GM13976 (cell line): ENCODE results near the gene UCN3.
"Not testable (repeated sequence)": the region's sequence is repeated elsewhere in the genome, so short reads cannot be mapped to it uniquely, and the experiment has no call there.

Experiments used
- DNase-seq: peaks from one replicate; pipeline ENCODE4 v3.0.0; 2012; ENCODE audit warnings: low spot score
- in situ Hi-C: fragments of 300-500 bp; cut with MboI; formaldehyde crosslinking; loops from one replicate; pipeline ENCODE4 v1.12.0; 2022; ENCODE audit warnings: low sequenced_read_pairs, mixed read lengths, inconsistent platforms; ENCODE audit not compliant: unreplicated experiment
- TF ChIP-seq, protein P1 (sequence below): IDR thresholded peaks from 2 replicates; pipeline ENCODE4 v1.5.1; 2012; ENCODE audit warnings: borderline replicate concordance, mild to moderate bottlenecking; ENCODE audit not compliant: insufficient read depth; ENCODE audit errors: extremely low read depth, missing control alignments, control extremely low read depth

Gene UCN3

DNA sequence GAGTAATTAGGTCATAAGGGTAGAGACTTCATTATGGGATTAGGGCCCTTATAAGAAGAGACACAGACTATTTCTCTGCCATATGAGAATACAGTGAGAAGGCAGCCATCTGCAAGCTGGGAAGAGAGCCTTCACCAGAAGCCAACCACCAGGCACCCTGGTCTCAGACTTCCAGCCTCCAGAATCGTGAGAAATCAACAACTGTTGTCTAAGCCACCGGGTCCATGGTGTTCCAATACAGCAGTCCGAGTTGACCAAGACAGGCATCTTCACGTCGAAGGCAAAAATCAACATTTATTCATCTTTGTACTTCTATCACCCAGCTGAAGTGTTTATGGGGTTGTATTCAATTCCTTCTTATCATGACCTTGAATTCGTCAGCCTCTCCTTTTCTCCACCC is 34.6 kb downstream of the UCN3 start:
- TF ChIP-seq, protein P1, sequence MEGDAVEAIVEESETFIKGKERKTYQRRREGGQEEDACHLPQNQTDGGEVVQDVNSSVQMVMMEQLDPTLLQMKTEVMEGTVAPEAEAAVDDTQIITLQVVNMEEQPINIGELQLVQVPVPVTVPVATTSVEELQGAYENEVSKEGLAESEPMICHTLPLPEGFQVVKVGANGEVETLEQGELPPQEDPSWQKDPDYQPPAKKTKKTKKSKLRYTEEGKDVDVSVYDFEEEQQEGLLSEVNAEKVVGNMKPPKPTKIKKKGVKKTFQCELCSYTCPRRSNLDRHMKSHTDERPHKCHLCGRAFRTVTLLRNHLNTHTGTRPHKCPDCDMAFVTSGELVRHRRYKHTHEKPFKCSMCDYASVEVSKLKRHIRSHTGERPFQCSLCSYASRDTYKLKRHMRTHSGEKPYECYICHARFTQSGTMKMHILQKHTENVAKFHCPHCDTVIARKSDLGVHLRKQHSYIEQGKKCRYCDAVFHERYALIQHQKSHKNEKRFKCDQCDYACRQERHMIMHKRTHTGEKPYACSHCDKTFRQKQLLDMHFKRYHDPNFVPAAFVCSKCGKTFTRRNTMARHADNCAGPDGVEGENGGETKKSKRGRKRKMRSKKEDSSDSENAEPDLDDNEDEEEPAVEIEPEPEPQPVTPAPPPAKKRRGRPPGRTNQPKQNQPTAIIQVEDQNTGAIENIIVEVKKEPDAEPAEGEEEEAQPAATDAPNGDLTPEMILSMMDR = no peak
- in situ Hi-C loops = loop anchor here (25.0 kb wide), 1 partner anchor 562 kb away; the partner anchor contains the start of gene AKR1E2
- DNase-seq = no peak

DNA sequence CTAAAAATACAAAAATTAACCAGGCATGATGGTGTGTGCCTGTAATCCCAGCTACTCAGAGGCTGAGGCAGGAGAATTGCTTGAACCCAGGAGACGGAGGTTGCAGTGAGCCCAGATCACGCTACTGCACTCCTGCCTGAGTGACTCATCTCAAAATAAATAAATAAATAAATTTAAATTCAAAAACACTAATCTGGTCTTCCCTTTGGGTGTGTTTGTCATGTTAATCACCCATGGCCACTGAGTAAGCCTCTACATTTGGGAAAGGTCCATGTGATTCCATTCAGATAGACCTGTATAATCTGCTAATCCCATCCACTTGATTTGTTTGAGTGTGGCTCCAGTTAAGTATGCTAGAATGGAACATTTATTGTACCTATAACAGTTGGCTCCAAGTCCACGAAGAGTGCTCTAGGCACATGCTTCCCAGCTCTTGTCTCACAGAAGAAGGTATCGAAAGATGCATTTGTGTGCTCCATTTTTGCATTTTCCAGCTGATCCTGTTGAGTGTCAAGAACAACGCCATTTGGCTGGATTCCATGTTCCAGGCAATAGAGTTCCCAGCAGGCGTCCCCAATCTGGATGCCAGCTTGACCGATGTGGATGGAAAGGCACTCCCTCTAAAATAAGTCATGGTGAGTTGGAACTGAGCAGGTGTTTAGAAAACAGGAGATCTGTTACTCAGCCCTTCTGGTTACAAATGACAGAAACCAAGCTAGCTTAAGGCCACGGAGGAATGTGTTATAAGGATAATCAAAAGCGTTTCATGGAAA is 35.9 kb downstream of the UCN3 start:
- no peak for DNase-seq
- in situ Hi-C loops = no loop called here
- TF ChIP-seq, protein P1 = no peak

DNA sequence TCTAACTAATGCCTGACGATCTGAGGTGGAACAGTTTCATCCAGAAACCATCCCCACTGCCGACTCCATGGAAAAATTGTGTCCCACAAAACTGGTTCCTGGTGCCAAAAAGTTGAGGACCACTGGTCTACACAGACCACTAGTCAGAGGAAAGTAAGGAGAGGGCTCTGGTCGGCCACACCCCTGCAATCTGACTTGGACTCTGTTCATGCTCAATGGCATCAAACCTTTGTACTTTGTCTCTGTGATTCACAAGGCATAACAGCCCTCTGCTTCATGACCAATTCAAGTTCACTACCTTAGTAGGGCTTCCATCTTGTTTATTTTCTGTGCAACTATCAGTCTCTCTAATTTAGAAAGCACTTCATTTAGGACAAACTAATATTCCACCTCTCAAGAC is 38.0 kb downstream of the UCN3 start:
- no peak for DNase-seq
- TF ChIP-seq, protein P1 = no peak
- in situ Hi-C loops = no loop called here

DNA sequence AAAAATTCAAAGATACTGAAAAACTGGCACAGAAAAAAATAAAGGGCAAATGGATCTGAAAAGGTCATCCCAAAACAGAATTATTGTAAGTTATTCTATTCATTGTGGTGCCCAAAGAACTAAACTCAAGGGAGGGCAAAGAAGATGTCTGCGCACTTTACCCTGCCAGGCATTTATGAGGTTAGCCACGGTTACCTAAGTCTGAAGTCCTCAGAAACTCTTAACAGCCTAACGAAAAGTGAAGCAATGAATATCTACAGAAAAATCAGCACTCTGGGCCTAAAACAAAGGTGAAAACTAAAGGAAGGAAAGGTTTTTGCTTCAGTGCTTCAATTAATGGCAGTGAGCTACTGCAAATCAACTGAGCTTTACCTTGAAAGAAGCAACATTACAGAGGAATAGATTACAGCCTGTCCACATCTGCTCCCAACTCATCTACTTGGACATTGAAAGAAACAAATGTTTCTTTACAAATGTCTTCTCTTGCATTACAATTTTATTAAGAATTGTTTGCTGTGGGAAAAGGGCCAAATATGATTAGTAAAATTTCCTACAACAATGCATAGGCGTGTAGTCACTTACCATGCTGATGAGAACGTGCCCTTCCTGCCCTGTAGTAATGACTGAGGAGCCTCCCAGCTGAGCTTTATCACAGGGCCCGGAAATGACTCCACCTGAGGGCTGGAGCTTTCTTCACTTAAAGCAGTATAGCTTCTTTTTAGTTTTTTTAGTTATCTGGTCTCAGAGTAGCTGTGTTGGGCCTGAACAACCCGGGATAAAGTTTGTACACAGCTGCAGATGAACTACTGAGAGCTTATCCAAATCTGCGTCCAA is 39.7 kb downstream of the UCN3 start, which contains the start of gene TUBAL3:
Gene TUBAL3, minus strand, starts transcription at position 621 of the 834 bp plus-strand sequence. Its CDS starts 36 bp downstream, at position 585.
- DNase-seq = no peak
- in situ Hi-C loops = no loop called here
- TF ChIP-seq, protein P1 = no peak

DNA sequence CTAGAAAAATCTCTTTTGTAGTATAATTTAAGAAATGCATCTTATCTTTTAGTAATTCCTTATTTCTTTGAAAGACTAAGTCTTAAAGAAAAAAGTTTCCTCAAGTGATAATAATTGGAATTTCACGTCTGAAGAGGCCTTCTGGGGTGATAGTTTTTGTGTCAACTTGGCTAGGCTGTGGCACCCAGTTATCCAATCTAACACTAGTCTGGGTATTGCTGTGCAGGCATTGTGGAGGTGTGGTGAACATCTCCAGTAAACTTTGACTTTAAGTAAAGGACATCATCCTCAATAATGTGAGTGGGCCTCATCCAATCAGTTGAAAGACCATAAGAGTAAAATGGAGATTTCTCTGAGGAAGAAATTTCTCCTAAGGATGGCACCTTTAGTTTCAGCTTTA is 42.2 kb downstream of the UCN3 start:
- TF ChIP-seq, protein P1 = no peak
- in situ Hi-C loops = no loop called here
- no peak for DNase-seq

DNA sequence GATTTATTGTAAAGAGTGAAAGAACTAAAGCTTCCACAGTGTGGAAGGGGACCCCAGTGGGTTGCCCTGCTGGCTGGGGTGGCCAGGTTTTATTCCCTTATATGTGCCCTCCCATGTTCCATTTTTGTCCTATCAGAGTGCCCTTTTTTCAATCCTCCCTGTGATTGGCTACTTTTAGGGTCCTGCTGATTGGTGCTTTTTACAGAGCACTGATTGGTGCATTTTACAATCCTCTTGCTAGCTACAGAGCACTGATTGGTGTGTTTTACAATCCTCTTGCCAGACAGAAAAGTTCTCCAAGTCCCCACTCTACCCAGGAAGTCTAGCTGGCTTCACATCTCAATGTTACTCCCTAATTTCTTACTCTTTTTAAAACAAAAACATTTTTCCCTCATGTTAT is 46.0 kb downstream of the UCN3 start:
- DNase-seq, in situ Hi-C loops: not testable (repeated sequence)

DNA sequence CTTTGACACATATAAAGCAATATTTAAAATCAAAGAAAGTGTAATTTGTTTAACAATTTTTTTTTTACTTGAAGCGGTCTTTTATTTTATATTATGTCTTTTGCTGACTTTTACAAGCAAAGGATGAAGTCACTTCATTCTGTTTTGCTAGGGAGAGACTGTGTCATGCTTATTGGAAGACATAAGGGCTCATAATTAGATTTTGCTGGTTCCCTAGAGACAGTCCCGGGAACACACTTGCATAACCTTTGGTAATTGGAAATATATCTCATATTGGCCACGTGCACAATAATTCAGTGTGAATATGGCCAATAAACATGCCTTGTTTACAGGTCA is 47.1 kb downstream of the UCN3 start:
- in situ Hi-C loops = no loop called here
- no peak for DNase-seq

More for the DNA sequence above, 47.1 kb downstream of the UCN3 start:
- TF ChIP-seq, protein P1 = no peak
